Activated CD4-positive, alpha-beta T cell treated with anti-CD3 and anti-CD28 coated beads, Interleukin-2, amount 10 ng/mL, durations not matched to agents 7 days and 5 days (primary cell): ENCODE measurements around the gene SLC49A4. TPM values are rescaled to one million over a fixed set of nuclear protein-coding genes. Genes with fewer than 3 reads are reported as not detected.

Experiments
- CTCF ChIA-PET: fragments of 350-600 bp; sonication (Branson Sonifier 250); formaldehyde crosslinking; loops from one replicate; lab custom pipeline; 2021; ENCODE audit warnings: antibody characterized with exemption; lab: Charles Lee
- POLR2A ChIA-PET: fragments of 350-600 bp; sonication (Branson Sonifier 250); formaldehyde crosslinking; loops from one replicate; lab custom pipeline; 2021; ENCODE audit warnings: antibody characterized with exemption; lab: Charles Lee
- DNase-seq: peaks from one replicate; pipeline ENCODE4 v3.0.0-alpha.2; 2020
- H3K27ac Mint-ChIP-seq: one replicate; pipeline ENCODE4 v1.8.0; 2021; ENCODE audit warnings: mild to moderate bottlenecking, moderate library complexity, mixed read lengths
- H3K27me3 Mint-ChIP-seq: one replicate; pipeline ENCODE4 v1.8.0; 2021; ENCODE audit warnings: mixed read lengths
- H3K36me3 Mint-ChIP-seq: one replicate; pipeline ENCODE4 v1.8.0; 2021; ENCODE audit warnings: low read depth, mixed read lengths
- H3K4me1 Mint-ChIP-seq: one replicate; pipeline ENCODE4 v1.8.0; 2021; ENCODE audit warnings: mixed read lengths
- H3K4me3 Mint-ChIP-seq: one replicate; pipeline ENCODE4 v1.8.0; 2021; ENCODE audit warnings: mild to moderate bottlenecking, moderate library complexity, mixed read lengths
- H3K9me3 Mint-ChIP-seq: one replicate; pipeline ENCODE4 v1.8.0; 2021; ENCODE audit warnings: mixed read lengths
- total RNA-seq, 2 experiments: library from RNA; stranded (reverse); gene quantifications; one replicate each; pipeline ENCODE4 v1.2.3, GENCODE V29; 2021

SLC49A4 gene
- total RNA-seq, 2 experiments from 2014 or later = 3.0 to 3.3 TPM

DNA sequence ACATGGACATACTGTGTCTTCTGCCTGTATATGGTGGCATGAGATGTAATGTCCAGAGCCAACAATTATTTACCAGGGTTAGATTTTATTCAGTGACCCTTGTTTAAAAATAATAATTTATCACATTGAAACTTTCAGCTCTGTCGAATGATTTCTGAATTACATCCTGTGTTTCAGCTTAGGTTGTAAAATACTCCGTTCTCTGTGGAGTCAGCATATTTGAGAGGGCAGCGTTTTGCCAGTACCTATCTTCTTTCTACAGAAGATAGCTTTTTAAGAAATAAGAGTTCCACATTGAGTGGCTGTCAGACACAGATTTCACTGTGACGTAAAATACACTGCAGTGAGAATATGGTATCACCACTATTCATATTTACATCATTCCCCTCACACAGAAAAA, 85.3 kb downstream of the SLC49A4 start:
- peaks cover 11% of the 10 kb centered on the region for H3K4me1 Mint-ChIP-seq
- peaks cover 2% of the 10 kb centered on the region for H3K9me3 Mint-ChIP-seq
- H3K4me3 Mint-ChIP-seq = no peak overlapping the region
- H3K27ac Mint-ChIP-seq = no peak overlapping the region
- DNase-seq = no peak
- peaks cover 5% of the 10 kb centered on the region for H3K36me3 Mint-ChIP-seq
- no peaks in the 10 kb centered on the region for H3K27me3 Mint-ChIP-seq
- ChIA-PET CTCF (no interaction called here), POLR2A (no interaction called here)

DNA sequence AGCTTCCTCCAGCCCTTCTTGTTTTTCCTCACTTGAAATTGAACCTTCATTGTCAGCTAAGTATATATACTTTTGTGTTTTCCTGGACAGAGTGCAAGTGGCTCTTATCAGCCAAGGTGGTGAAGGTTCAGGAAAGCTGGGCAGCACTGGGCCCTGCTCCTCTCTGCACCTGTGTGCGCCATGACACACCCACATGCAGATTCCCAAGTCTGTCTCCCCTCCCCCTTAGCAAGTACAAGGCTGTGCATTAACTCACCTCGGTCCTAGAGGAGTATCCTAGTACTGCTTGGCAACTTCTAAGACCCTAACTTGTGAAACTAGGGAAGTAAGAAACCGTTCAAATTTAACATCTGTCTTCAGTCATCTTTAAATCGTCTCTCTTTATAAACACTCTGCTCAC, 85.8 kb downstream of the SLC49A4 start:
- Mint-ChIP-seq H3K9me3 (peaks cover under 1% of the 10 kb centered on the region), H3K4me3 (no peak overlapping the region), H3K27ac (no peak overlapping the region), H3K4me1 (peaks cover 7% of the 10 kb centered on the region), H3K27me3 (no peaks in the 10 kb centered on the region), H3K36me3 (peaks cover under 1% of the 10 kb centered on the region)
- no peak for DNase-seq
- POLR2A ChIA-PET = no interaction called here
- CTCF ChIA-PET = no interaction called here

DNA sequence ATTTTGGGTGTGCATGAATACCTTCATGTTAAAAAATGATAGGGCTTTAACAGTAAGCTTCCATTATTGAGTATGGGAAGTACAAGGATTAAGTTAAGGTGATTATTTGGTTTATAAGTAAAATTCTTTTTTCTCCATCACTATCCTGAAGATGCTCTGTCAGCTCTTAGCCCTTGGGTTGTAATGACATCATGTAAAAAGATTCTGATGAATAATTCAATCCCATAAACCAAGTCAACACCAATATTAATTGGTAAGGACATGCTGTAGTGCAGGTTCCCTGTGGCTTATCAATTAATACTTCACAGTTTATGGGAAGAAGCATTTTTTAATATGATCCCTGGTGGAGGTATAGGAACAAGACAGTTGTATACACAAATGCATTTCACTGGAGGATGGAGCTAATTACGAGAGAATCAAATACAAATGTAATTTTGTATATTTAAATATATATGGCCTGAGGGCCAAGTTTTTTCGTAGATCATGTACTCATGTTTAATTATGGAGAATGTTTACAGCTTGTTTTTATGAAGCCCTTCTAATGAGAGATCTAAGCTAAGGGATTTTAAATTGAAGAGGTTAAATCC, 87.6 kb downstream of the SLC49A4 start:
- CTCF ChIA-PET = no interaction called here

DNA sequence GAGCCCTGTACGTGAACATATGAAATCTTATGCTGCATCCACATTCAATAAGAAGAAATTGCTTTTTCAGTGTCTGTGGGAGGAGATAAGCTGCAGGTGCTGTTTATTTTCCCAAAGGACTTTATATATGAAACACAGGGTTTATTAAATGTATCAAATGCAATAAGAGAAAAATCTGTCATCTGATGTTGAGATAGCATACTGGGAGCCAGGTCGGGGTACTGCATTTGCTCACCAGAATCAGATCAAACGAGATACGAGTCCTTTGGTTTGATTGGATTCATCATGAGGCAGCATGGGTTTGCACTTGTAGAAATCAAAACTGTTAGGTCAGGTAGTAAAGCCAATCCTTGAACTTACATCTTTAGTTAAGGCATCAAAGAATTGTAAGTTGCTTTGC, 91.4 kb downstream of the SLC49A4 start:
- DNase-seq = no peak
- ChIA-PET POLR2A (no interaction called here), CTCF (interaction anchor here (0.5 to 1.1 kb wide), 2 partner anchors 19 to 54 kb away, joined by 3 to 4 read pairs; no protein-coding TSS in a partner anchor)
- Mint-ChIP-seq H3K9me3 (no peaks in the 10 kb centered on the region), H3K4me3 (no peak overlapping the region), H3K27me3 (no peaks in the 10 kb centered on the region), H3K36me3 (no peaks in the 10 kb centered on the region), H3K27ac (no peak overlapping the region), H3K4me1 (peaks cover 16% of the 10 kb centered on the region)

More for the DNA sequence above, 87.6 kb downstream of the SLC49A4 start:
- Mint-ChIP-seq H3K27me3 (no peaks in the 10 kb centered on the region), H3K4me3 (no peak overlapping the region), H3K9me3 (no peaks in the 10 kb centered on the region), H3K4me1 (peaks cover 2% of the 10 kb centered on the region), H3K36me3 (no peaks in the 10 kb centered on the region), H3K27ac (no peak overlapping the region)
- DNase-seq = no peak
- POLR2A ChIA-PET = no interaction called here

DNA sequence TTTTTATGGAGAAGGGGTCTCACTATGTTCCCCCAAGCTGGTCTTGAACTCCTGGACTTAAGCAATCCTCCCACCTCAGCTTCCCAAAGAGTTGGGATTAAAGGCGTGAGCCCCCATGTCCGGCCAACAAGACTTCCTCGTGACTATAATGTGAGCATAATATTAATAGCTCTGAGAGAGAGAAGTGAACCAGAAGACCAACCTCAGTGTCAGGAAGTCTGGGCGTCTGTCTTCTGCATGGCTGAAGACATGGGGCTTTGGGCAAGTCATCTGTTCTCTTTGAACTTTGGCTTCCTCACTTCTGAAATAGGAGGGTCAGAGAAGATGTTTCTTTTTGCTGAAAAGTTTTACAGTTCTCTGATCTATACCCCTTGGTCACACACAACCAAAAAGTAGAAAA, 92.1 kb downstream of the SLC49A4 start:
- no peaks in the 10 kb centered on the region for H3K9me3 Mint-ChIP-seq
- DNase-seq = no peak
- POLR2A ChIA-PET = no interaction called here
- H3K4me1 Mint-ChIP-seq = peaks cover 16% of the 10 kb centered on the region
- no peak overlapping the region for H3K4me3 Mint-ChIP-seq
- H3K27ac Mint-ChIP-seq = no peak overlapping the region
- H3K36me3 Mint-ChIP-seq = no peaks in the 10 kb centered on the region
- CTCF ChIA-PET = interaction anchor here (0.6 kb wide), 1 partner anchor 12 kb away, joined by 4 read pairs; no protein-coding TSS in a partner anchor
- H3K27me3 Mint-ChIP-seq = no peaks in the 10 kb centered on the region

DNA sequence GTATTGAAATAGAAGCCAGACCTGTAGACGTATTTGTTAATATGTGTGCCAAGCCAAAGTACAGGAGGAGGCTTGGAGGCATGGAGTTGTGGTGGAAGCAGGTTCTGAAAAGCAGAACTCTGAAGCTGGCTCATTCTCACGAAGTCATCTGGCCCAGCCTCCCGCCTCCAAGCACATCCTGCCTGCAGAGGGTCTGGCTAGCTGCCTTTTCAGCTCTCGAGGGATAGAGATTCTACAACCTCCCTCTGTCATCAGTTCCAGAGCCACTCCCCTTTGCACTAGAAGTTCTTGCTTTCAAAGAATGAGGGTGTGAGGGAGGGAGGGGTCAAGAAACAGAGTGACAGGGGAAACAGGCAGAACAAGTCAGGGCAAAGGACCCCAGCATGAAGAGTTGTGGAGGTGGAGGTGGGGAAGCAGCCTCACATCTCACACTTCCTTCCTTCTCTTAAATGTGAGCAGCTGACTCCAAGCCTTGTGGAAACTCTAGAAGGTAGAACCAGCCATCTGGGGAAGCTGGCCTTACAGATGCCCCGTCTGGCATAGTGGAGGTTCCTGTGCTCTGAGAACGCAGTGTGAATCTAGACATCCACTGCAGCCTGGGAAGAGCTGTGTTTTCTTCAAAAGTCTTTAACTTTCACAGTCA, 95.3 kb downstream of the SLC49A4 start:
- ChIA-PET CTCF (interaction anchor here (0.7 to 1.2 kb wide), 2 partner anchors 53 to 78 kb away, joined by 3 to 4 read pairs; no protein-coding TSS in a partner anchor), POLR2A (no interaction called here)
- no peaks in the 10 kb centered on the region for H3K9me3 Mint-ChIP-seq
- H3K4me3 Mint-ChIP-seq = no peak overlapping the region
- H3K4me1 Mint-ChIP-seq = peaks cover 32% of the 10 kb centered on the region
- H3K27me3 Mint-ChIP-seq = peaks cover 2% of the 10 kb centered on the region
- H3K27ac Mint-ChIP-seq = peak overlapping the region; percentile 12
- DNase-seq = peak; percentile 29
- H3K36me3 Mint-ChIP-seq = no peaks in the 10 kb centered on the region

DNA sequence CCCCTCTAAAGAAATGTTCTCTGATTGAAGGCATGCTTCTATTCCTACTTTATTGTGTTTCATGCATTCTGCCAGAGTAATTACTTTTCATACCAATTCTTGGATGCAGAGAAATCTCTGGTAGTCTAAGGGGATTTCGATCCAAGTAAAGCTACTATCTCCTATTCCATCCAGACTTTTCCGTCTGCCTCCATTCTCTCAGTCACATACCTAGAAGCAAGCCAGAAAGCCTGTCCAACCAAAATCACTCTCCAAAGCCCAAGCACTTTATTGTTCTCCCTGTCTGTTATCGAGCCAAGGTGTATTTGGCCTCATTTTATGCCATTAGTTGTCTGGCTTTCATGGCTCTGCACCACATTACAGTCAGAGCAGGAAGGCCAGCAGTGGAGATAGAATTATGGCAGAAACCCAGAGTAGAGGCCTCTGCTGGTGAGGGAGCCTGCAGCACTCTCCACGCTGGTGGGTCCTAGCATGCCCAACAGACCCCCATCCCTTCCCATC, 95.9 kb downstream of the SLC49A4 start:
- no peaks in the 10 kb centered on the region for H3K36me3 Mint-ChIP-seq
- ChIA-PET POLR2A (no interaction called here), CTCF (no interaction called here)
- H3K9me3 Mint-ChIP-seq = no peaks in the 10 kb centered on the region
- peaks cover 6% of the 10 kb centered on the region for H3K27me3 Mint-ChIP-seq
- peaks cover 32% of the 10 kb centered on the region for H3K4me1 Mint-ChIP-seq
- no peak for DNase-seq
- H3K27ac Mint-ChIP-seq = no peak overlapping the region
- H3K4me3 Mint-ChIP-seq = no peak overlapping the region

DNA sequence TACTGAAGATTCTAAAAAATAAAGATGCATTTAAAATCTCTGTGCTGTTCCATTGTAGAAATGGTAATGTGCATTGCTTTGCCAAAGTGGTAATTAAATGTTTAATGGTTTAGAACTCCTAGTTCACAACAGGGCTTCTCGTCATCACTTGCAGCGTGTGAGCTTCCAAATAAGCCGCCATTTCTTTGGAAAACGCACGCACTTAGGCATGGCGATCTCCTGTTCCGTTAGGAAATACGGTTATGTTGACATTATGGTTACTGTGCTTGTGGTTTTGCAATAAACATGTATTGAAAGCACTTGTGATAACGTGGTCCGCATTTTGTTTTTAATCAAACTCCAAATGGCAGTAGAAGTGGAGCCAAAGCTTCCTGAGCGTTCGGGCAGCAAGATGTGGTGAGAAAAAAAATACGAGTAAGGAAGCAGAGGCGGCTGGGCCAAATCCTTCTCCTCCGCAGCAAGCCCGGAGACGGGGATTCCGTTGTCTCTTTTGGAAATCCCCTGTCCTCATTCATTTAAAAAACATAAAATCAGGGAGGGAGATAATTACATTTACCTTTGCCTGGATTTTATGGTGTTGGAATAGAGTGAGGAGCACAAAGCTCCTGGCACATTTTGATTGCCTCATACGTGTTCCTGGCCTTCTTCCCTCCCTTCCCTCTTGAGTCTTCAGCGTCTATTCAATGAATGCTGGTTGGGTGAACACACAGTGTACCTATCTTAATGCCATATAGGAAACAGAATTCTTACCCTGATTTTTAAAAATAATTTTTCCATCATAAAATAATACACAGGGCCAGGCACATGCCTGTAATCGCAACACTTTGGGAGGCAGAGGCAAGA, 97.5 kb downstream of the SLC49A4 start:
- H3K27ac Mint-ChIP-seq = no peak overlapping the region
- H3K27me3 Mint-ChIP-seq = peaks cover 16% of the 10 kb centered on the region
- no peak overlapping the region for H3K4me3 Mint-ChIP-seq
- H3K4me1 Mint-ChIP-seq = peaks cover 29% of the 10 kb centered on the region
- DNase-seq = no peak
- POLR2A ChIA-PET = no interaction called here
- no peaks in the 10 kb centered on the region for H3K36me3 Mint-ChIP-seq
- no peaks in the 10 kb centered on the region for H3K9me3 Mint-ChIP-seq
- CTCF ChIA-PET = no interaction called here

DNA sequence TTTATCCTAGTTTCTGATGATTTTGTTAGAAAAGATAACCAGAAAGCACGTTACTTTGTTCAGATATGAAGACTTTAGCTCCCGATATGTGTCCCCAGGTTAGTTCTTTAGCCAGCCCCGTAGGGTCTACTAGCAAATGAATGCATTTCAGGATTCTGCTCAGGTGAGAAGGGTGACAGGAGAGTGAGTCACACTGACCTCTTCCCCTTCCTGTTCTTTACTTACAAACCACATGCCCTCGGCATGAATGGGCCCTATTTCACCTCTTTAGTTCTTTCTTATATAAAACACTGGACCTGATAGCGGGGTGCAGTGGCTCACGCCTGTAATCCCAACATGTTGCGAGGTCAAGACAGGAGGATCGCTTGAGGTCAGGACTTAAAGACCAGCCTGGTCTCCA, 98.4 kb downstream of the SLC49A4 start:
- Mint-ChIP-seq H3K27ac (no peak overlapping the region), H3K4me1 (peaks cover 29% of the 10 kb centered on the region), H3K4me3 (no peak overlapping the region), H3K36me3 (no peaks in the 10 kb centered on the region), H3K9me3 (no peaks in the 10 kb centered on the region), H3K27me3 (peaks cover 19% of the 10 kb centered on the region)
- CTCF ChIA-PET = no interaction called here
- POLR2A ChIA-PET = no interaction called here
- peak; percentile 21 for DNase-seq

DNA sequence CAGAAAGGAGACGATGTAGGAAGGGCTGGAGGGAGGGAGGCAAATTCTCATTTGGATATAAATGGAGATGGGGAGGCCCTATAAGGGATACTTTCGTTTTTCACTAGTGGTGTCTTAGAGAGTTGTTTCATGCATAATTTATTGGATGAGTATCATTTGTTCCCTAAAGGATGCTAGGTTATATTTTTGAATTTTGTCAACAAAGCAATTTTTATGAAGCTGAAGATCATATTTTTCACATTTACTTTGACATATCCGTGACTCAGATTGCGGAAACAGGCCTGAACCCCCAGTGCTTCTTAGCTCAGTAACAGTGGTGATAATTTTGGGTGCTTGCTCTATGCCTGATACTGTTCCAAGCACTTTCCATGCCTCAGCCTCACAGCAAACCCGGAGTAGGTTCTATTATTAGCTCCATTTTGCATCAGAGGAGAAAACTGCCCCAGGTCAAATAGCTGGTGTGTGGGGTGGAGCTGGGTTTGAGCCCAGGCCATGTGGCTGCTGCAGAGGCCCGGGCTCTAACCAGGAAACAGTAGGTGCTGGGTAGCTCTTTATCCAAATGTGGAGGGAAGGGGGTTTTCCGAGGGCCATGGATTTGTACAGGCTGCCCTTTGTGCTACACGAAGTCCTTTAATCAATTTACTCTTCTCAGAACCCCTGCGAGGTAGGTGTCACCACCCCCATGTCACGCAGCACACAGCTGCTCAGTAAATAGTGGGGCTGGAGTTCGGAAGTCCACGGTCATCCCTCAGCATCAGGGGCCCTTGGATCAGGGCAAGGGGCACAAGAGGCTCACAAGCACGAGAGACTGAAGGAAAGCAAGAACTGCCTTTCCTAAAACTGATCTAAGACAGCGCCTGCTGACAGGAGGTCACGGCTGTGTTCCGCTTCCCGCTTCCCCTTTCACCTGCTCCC, 99.1 kb downstream of the SLC49A4 start:
- POLR2A ChIA-PET = no interaction called here
- Mint-ChIP-seq H3K27me3 (peaks cover 26% of the 10 kb centered on the region), H3K27ac (no peak overlapping the region), H3K9me3 (no peaks in the 10 kb centered on the region), H3K4me1 (peaks cover 29% of the 10 kb centered on the region), H3K36me3 (no peaks in the 10 kb centered on the region), H3K4me3 (no peak overlapping the region)
- CTCF ChIA-PET = no interaction called here
- no peak for DNase-seq

DNA sequence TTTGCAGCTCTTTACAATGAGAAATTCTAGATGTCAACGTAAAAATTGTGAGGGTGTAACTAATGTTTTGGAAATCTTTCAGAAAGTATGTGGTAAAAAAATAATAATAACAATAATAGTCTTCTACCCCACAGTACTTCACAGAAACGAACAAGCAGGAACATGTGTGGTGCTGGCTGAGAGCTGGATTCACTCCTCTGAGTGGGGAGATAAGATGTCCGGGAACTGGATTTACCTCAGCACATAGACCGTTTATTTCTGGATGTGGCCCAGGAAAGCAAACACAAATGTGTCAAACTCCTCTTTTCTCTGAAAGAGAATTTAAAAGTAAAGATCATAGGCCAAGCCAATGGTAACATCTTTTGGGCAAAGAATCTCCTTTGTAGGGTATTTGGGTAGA, 103.4 kb downstream of the SLC49A4 start:
- no peak for DNase-seq
- CTCF ChIA-PET = no interaction called here
- POLR2A ChIA-PET = interaction anchor here (0.7 kb wide), 1 partner anchor 99 kb away, joined by 4 read pairs; no protein-coding TSS in a partner anchor
- Mint-ChIP-seq H3K4me1 (peaks cover 6% of the 10 kb centered on the region), H3K4me3 (no peak overlapping the region), H3K27me3 (peaks cover 37% of the 10 kb centered on the region), H3K27ac (no peak overlapping the region), H3K9me3 (no peaks in the 10 kb centered on the region), H3K36me3 (no peaks in the 10 kb centered on the region)

DNA sequence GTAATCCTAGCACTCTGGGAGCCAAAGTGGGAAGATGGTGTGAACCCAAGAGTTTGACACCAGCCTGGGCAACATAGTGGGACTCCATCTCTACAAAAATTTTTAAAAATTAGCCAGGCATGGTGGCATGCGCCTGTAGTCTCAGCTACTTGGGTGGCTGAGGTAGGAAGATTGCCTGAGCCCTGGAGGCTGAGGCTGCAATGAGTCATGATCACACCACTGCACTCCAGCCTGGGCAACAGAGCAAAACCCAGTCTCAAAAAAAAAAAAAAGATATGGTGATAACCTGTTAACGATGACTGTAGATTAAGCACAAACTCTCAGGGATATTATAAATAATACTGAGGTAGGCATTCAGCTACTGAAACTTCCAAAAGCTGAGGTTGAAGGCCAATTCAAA, 107.5 kb downstream of the SLC49A4 start:
- H3K27me3 Mint-ChIP-seq = peaks cover 45% of the 10 kb centered on the region
- no peak overlapping the region for H3K4me3 Mint-ChIP-seq
- no peak for DNase-seq
- CTCF ChIA-PET = interaction anchor here (0.6 to 0.7 kb wide), 2 partner anchors 191 to 1357 kb away, joined by 3 read pairs; no protein-coding TSS in a partner anchor
- H3K27ac Mint-ChIP-seq = no peak overlapping the region
- no peaks in the 10 kb centered on the region for H3K36me3 Mint-ChIP-seq
- no peaks in the 10 kb centered on the region for H3K9me3 Mint-ChIP-seq
- H3K4me1 Mint-ChIP-seq = no peaks in the 10 kb centered on the region
- POLR2A ChIA-PET = no interaction called here
